Measurements from ENCODE around the gene TRIM37.
A peak's percentile ranks its signal among the peaks of the same experiment; 100 is the strongest.

Gene TRIM37

GRCh38 chr17:59027750-59028149, 78.9 kb downstream of the TRIM37 start:
- DNase-seq = no peak

GRCh38 chr17:59026176-59026939, 80.3 kb downstream of the TRIM37 start:
- DNase-seq = no peak

- no peak for DNase-seq
Observed at GRCh38 chr17:59024916-59025315, 81.8 kb downstream of the TRIM37 start.

GRCh38 chr17:59018019-59018418, 88.7 kb downstream of the TRIM37 start:
- no peak for DNase-seq

GRCh38 chr17:59011975-59012374, 94.7 kb downstream of the TRIM37 start:
- DNase-seq = no peak

- DNase-seq = no peak
Observed at GRCh38 chr17:59010026-59010425, 96.7 kb downstream of the TRIM37 start.

GRCh38 chr17:59008737-59009136, 97.9 kb downstream of the TRIM37 start:
- DNase-seq = no peak

GRCh38 chr17:59007995-59008394, 98.7 kb downstream of the TRIM37 start:
- DNase-seq = no peak

GRCh38 chr17:59004338-59005111, 102.2 kb downstream of the TRIM37 start:
- peak; percentile 81 for DNase-seq

- DNase-seq = no peak
Observed at GRCh38 chr17:59003860-59004259, 102.8 kb downstream of the TRIM37 start.

- DNase-seq = no peak
Observed at GRCh38 chr17:59002848-59003247, 103.8 kb downstream of the TRIM37 start.

- no peak for DNase-seq
Observed at GRCh38 chr17:59002126-59002525, 104.6 kb downstream of the TRIM37 start.

GRCh38 chr17:59001158-59001814, 105.4 kb downstream of the TRIM37 start:
- peak; percentile 81 for DNase-seq

- no peak for DNase-seq
Observed at GRCh38 chr17:59000022-59000421, 106.7 kb downstream of the TRIM37 start.

GRCh38 chr17:58999500-58999899, 107.2 kb downstream of the TRIM37 start:
- no peak for DNase-seq

- no peak for DNase-seq
Observed at GRCh38 chr17:58998871-58999270, 107.8 kb downstream of the TRIM37 start.

GRCh38 chr17:58997756-58998553, 108.7 kb downstream of the TRIM37 start:
- no peak for DNase-seq

GRCh38 chr17:58996968-58997367, 109.7 kb downstream of the TRIM37 start:
- DNase-seq = no peak

- DNase-seq = no peak
Observed at GRCh38 chr17:58995247-58995940, 111.3 kb downstream of the TRIM37 start.

GRCh38 chr17:58993311-58993710, 113.4 kb downstream of the TRIM37 start:
- DNase-seq = no peak

GRCh38 chr17:58991718-58992331, 114.9 kb downstream of the TRIM37 start:
- no peak for DNase-seq

- no peak for DNase-seq
Observed at GRCh38 chr17:58989629-58990028, 117.1 kb downstream of the TRIM37 start.
